Muscle of leg (tissue), 9 donors: ENCODE measurements around the gene PLEKHA8. TPM values are rescaled to one million over a fixed set of nuclear protein-coding genes. Genes with fewer than 3 reads are reported as not detected.

Source experiments
- polyA plus RNA-seq, 8 donors: library from polyadenylated mRNA; unstranded; fragments of 120-200 nt; gene quantifications; one replicate each; pipeline versions ENCODE4 v1.2.1 to v1.2.3, GENCODE V29; 2013; ENCODE audit warnings: inconsistent platforms in 1 of 8, low replicate concordance in 1 of 8; ENCODE audit not compliant: insufficient read length in 8 of 8, insufficient read depth in 1 of 8
- total RNA-seq: library from RNA; stranded (reverse); fragments of 120-200 nt; gene quantifications from one replicate; pipeline ENCODE4 v1.2.4, GENCODE V29; 2013

Gene PLEKHA8
- total and polyA plus RNA-seq, 9 donors: 7.7 to 13.3 (median 11.2) TPM

Other genes with a start within 250 kb of the PLEKHA8 start
- gene WIPF3, start 221.9 kb upstream of the PLEKHA8 start, total RNA-seq: 6.1 TPM
- 10 to 100 TPM; 11.1 to 30.7 (median 18.7) TPM for gene WIPF3, start 221.9 kb upstream of the PLEKHA8 start, polyA plus RNA-seq
- 27.6 TPM for gene SCRN1, start 38.6 kb upstream of the PLEKHA8 start, total RNA-seq
- gene SCRN1, start 38.6 kb upstream of the PLEKHA8 start, polyA plus RNA-seq: 10 to 100 TPM; 23.0 to 46.1 (median 32.8) TPM
- gene FKBP14, start 1.7 kb upstream of the PLEKHA8 start, total RNA-seq: 32.4 TPM
- gene FKBP14, start 1.7 kb upstream of the PLEKHA8 start, polyA plus RNA-seq: 10 to 100 TPM; 14.5 to 36.7 (median 23.1) TPM
- gene MTURN, start 106.6 kb downstream of the PLEKHA8 start, total RNA-seq: 65.8 TPM
- gene MTURN, start 106.6 kb downstream of the PLEKHA8 start, polyA plus RNA-seq: 100 to 1,000 TPM in 1 of 8 donors, 10 to 100 TPM in 7; 66.1 to 105 (median 81.1) TPM